ENCODE data around the gene TMEM91.

DNA sequence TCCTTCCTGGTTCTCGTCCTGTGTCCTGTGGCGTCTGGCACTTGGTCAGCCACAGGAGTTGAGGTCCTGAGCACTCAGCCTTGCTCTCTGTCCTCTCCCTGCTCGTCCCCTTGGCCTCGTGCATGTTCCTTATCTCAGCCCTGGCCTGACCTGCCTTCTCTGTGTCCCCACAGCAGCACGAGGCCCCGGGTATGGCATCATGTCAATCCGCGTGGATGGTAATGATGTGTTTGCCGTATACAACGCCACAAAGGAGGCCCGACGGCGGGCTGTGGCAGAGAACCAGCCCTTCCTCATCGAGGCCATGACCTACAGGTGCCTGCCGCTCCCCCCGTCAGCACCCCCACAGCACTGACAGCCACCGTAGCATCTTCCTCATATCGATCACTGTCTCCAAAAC is 46.1 kb downstream of the TMEM91 start:
- TF ChIP-seq KDM4B (IDR thresholded peaks at IDR 0.05; ENCODE audit: borderline replicate concordance in 2 of 2, low read depth in 1 of 2) (no peak), CTCF (IDR thresholded peaks at IDR 0.05 in 2 of 3, conservative IDR thresholded peaks at IDR 0.05 in 1 of 3; ENCODE audit: insufficient read depth in 2 of 3, low read depth in 1 of 3, low read length in 3 of 3) (no peak), PHF8 (IDR thresholded peaks at IDR 0.05; ENCODE audit: borderline replicate concordance, low read length) (no peak), FOXP4 (CRISPR knock-in tag; IDR thresholded peaks at IDR 0.05; ENCODE audit: borderline replicate concordance) (no peak), SAFB (IDR thresholded peaks at IDR 0.05; ENCODE audit: borderline replicate concordance, low read depth, low read length) (no peak), RNF2 (IDR thresholded peaks at IDR 0.05) (no peak), PHB2 (IDR thresholded peaks at IDR 0.05; ENCODE audit: low read depth) (no peak), CHD2 (IDR thresholded peaks at IDR 0.05; ENCODE audit: low read depth, low read length) (no peak), RHOXF2B (CRISPR knock-in tag; conservative IDR thresholded peaks at IDR 0.05) (no peak), TEAD4 (IDR thresholded peaks at IDR 0.05; ENCODE audit: low read length) (no peak), TEAD4 (CRISPR knock-in tag; IDR thresholded peaks at IDR 0.05; ENCODE audit: borderline replicate concordance) (no peak), HNRNPL (IDR thresholded peaks at IDR 0.05; ENCODE audit: low read depth, low read length) (no peak), NR2C1 (IDR thresholded peaks at IDR 0.05) (no peak), NR2C1 (tag; IDR thresholded peaks at IDR 0.05) (no peak), ETV6 (IDR thresholded peaks at IDR 0.05; ENCODE audit: borderline replicate concordance in 1 of 2, low read depth in 2 of 2, low read length in 1 of 2) (no peak), ETV6 (CRISPR knock-in tag; IDR thresholded peaks at IDR 0.05; ENCODE audit: borderline replicate concordance) (no peak)

Measured in K562 (cell line).